Measurements from ENCODE around the gene CASKIN2.
A peak's percentile ranks its signal among the peaks of the same experiment; 100 is the strongest.
"Not testable (repeated sequence)": the region's sequence is repeated elsewhere in the genome, so short reads cannot be mapped to it uniquely, and the experiment has no call there.

Gene CASKIN2

DNA sequence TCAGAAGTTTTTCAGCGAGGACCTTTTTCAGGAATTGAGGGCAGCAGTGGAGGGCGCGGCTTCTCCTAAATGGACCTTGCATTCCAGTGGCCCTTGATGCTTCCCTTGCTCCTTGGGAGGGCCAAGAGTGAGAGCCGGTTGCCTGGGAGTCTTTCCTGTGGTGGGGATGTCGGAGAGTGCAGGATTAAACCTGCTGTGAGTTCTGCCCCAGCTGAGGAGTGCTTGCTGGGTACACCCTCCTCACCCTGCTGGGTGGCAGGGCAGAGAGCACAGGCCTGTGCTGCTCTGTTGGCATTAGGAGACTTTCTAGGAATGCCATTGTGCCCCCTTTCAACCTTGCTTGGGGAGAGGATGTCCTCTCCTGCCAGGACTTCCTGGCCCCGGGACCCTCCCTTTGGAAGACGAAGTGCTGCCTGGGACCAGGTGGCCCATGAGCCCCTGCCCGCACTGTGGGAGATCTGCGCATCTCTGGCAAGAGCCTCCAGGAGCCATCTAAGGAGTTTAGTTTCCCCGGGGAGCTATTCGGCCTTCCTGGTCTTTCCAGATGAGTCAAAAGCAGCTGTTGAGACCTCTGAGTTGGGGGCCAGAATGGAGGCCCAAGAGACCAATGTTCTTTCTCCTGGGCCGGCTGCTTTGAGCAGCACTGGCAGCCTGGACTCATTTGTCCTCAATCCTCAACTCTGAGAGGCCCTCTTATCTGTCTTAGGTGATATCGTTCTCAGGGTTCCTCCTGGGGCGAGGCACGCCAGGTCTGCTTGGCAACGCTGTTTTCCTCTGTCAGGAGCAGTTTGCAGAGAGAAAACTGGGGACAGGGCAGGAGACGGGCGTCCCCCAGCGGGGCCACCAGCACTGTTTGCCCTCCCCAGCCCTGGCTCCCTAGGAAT is 15.7 kb upstream of the CASKIN2 start:
- H3K27ac ChIP-seq (ENCODE audit: low read length), result no peak overlapping the region
- H3K9me3 ChIP-seq (ENCODE audit: control insufficient read depth, insufficient read depth, low read length), result no peaks in the 10 kb centered on the region
- H3K4me1 ChIP-seq (ENCODE audit: control insufficient read depth, insufficient read depth, low read length), result peaks cover 3% of the 10 kb centered on the region; the same call in 1 of the 2 replicates
- H3K36me3 ChIP-seq (ENCODE audit: control insufficient read depth, insufficient read depth, low read length), result no peaks in the 10 kb centered on the region; the same call in none of the 2 replicates
- WGBS (ENCODE audit: insufficient coverage, insufficient read length), result no CpG with 5 or more reads among the region's 19 CpGs
- no peak for DNase-seq (ENCODE audit: low read depth, low spot score)
- H3K4me3 ChIP-seq (ENCODE audit: low read length), result no peak overlapping the region
- H3K27me3 ChIP-seq (ENCODE audit: control insufficient read depth, insufficient read depth, low read length), result no peaks in the 10 kb centered on the region

DNA sequence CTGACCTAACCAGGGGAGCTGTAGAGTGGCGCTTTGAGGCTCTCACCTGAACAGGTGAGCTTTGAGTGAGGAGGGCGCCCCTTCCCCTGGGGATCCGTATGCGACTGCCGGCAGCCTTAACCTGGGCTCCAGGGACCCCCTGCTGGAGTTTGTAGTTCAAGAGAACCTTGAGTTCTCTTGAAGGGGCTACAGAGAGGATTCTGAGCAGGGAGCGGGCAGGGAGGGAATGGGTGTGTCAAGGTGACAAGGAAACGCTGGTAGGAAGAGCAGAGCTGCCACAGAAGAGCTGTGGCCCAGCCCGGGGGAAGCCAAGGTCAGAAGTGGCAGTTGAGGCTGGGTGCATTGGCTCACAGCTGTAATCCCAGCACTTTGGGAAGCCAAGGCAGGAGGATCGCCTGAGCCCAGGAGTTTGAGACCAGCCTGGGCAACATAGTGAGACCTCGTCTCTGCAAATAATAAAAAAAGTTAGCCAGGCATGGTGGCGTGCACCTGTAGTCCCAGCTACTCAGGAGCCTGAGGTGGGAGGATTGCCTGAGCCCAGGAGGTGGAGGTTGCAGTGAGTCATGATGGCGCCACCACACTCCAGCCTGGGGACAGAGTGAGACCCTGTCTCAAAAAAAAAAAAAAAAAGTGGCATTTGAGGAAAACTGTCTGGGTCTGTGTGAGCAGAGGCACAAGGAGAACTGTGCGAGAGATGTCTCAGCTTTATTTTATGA is 11.4 kb upstream of the CASKIN2 start:
- no peaks in the 10 kb centered on the region for H3K9me3 ChIP-seq (ENCODE audit: control insufficient read depth, insufficient read depth, low read length)
- peak overlapping the region; percentile 68; the same call in 1 of the 2 replicates for H3K4me3 ChIP-seq (ENCODE audit: low read length)
- no peak overlapping the region for H3K27ac ChIP-seq (ENCODE audit: low read length)
- H3K4me1 ChIP-seq (ENCODE audit: control insufficient read depth, insufficient read depth, low read length), result peaks cover 3% of the 10 kb centered on the region; the same call in 1 of the 2 replicates
- H3K27me3 ChIP-seq (ENCODE audit: control insufficient read depth, insufficient read depth, low read length), result no peaks in the 10 kb centered on the region
- no peak for DNase-seq (ENCODE audit: low read depth, low spot score)
- H3K36me3 ChIP-seq (ENCODE audit: control insufficient read depth, insufficient read depth, low read length), result peaks cover 8% of the 10 kb centered on the region; the same call in 1 of the 2 replicates
- WGBS (ENCODE audit: insufficient coverage, insufficient read length), result no CpG with 5 or more reads among the region's 13 CpGs

DNA sequence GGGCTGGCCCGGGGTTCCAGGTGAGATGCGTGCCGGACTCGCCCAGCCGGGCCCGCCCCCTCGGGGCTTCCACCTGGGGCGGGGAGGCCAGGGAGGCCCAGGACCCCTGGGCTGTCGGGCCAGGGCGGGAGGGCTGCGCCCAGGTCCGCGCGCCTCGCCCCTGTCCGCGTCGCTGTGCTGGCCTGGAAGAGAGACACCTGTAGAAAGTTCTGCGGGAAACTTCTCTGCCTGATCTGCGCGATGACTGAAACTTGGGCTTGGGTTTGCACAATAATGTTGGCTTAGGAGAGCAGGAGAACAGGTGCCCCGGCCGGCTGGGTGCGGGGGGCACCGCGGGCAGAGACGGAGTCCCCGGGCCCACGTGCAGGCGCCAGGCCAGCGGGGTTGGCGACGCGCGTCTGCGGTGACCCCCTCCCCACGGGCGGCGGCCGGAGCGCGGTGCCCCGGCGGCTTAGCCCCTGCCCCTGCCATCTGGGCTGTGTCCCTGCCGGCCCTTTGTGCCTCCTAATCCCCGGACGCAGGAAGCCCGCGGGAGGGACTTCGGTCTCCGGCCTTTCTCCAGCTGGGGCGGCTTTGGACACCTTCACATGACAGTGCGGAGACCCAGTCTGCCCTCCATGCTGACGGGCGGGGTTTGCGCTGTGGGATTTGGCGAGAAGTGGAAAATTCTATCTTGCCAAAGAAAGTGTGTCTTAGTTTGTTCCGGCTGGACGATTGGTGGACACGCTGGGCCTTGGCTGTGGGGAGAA is 10.6 kb upstream of the CASKIN2 start:
- WGBS (ENCODE audit: insufficient coverage, insufficient read length), result no CpG with 5 or more reads among the region's 60 CpGs
- H3K27me3 ChIP-seq (ENCODE audit: control insufficient read depth, insufficient read depth, low read length), result no peaks in the 10 kb centered on the region
- DNase-seq (ENCODE audit: low read depth, low spot score), result no peak
- H3K4me1 ChIP-seq (ENCODE audit: control insufficient read depth, insufficient read depth, low read length), result peaks cover 2% of the 10 kb centered on the region; the same call in 1 of the 2 replicates
- H3K27ac ChIP-seq (ENCODE audit: low read length), result no peak overlapping the region
- peak overlapping the region; percentile 68 for H3K4me3 ChIP-seq (ENCODE audit: low read length)
- no peaks in the 10 kb centered on the region for H3K9me3 ChIP-seq (ENCODE audit: control insufficient read depth, insufficient read depth, low read length)
- peaks cover 10% of the 10 kb centered on the region for H3K36me3 ChIP-seq (ENCODE audit: control insufficient read depth, insufficient read depth, low read length)

DNA sequence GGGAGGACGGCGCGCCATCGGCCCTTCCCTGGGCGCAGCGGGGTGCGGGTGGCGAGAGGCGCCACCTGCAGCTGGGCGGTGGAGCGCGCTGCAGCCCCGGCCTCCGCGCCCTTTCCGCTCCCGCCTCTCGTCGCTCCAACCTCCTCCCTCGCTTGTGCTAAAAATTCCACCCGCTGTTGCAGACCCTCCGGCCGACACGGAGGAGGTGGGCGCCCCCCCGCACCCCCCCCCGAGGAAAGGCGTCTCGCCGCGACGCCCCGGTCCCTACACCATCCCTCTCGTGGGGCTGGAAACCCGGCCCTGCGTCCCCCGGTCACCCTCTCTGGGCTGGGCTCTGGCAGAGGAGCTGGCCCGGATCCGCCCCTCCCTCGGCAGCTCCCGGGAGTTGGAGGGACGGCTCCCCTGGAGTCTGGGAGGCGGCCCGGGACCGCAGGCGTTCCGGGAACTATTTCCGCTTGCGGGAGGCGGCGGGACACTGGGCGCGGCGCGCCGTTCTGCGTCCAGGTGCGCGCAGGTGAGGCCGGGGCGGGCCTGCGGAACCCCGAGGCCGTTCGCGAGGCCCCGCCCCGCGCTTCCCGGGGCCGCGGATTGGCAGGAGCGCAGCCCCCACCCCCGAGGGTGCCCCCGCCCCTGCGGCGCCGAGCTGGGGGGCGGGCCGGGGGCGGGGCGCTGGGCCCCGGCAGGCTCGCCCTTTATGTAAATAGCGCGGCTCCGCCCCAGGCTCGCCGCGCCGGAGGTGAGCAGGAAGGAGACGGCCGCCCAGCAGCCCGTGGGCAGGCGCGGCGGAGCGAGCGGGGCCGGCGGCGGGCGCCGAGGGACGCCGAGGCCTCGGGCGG is 9.9 kb upstream of the CASKIN2 start, which contains the start of gene LLGL2:
LLGL2 (plus strand) TSS at position 728 of the 836 bp plus-strand sequence. CDS start 17,730 bp downstream, outside the sequence.
- no CpG with 5 or more reads among the region's 108 CpGs for WGBS (ENCODE audit: insufficient coverage, insufficient read length)
- H3K27ac ChIP-seq (ENCODE audit: low read length), result no peak within 1 kb of the TSS
- DNase-seq (ENCODE audit: low read depth, low spot score), result peak; percentile 73
- H3K9me3 ChIP-seq (ENCODE audit: control insufficient read depth, insufficient read depth, low read length), result no peaks in the 10 kb centered on the region
- H3K36me3 ChIP-seq (ENCODE audit: control insufficient read depth, insufficient read depth, low read length), result peaks cover 10% of the 10 kb centered on the region
- no peaks in the 10 kb centered on the region for H3K4me1 ChIP-seq (ENCODE audit: control insufficient read depth, insufficient read depth, low read length)
- peak within 1 kb of the TSS; percentile 73 for H3K4me3 ChIP-seq (ENCODE audit: low read length)
- no peaks in the 10 kb centered on the region for H3K27me3 ChIP-seq (ENCODE audit: control insufficient read depth, insufficient read depth, low read length)

DNA sequence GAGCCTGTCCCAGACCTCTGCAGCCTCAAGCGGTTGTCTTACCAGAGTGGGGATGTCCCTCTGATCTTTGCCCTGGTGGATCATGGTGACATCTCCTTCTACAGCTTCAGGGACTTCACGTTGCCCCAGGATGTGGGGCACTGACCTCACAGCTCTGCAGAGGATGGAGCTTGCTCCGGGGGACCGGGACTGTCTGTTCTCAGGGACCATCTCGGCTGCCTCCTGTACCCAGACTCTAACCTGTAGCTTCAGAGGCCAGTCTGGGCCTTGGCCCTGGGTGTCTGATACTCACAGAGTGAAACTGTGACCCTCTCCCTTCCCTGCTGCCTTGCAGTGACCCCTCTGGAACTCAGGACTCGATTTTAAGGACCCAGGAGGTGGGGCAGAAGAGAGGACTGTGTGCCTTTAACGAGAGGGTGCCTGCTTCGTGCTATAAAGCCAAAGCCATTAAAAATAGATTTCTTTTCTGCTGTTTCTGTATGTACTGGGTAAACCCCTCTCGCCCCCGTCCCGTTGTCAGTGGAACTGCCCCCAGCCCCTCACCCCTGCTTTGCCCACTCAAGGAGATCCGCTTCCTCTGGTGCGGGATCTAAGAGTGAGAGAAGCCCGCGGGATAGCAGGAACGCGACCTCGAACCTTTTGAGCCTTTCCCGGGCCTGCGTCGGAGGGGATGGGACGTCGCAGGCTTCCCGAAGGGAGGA is 9.1 kb upstream of the CASKIN2 start:
- no CpG with 5 or more reads among the region's 24 CpGs for WGBS (ENCODE audit: insufficient coverage, insufficient read length)
- peak overlapping the region; percentile 73; the same call in 1 of the 2 replicates for H3K4me3 ChIP-seq (ENCODE audit: low read length)
- peaks cover 10% of the 10 kb centered on the region for H3K36me3 ChIP-seq (ENCODE audit: control insufficient read depth, insufficient read depth, low read length)
- no peak overlapping the region for H3K27ac ChIP-seq (ENCODE audit: low read length)
- no peaks in the 10 kb centered on the region for H3K9me3 ChIP-seq (ENCODE audit: control insufficient read depth, insufficient read depth, low read length)
- H3K4me1 ChIP-seq (ENCODE audit: control insufficient read depth, insufficient read depth, low read length), result no peaks in the 10 kb centered on the region
- H3K27me3 ChIP-seq (ENCODE audit: control insufficient read depth, insufficient read depth, low read length), result no peaks in the 10 kb centered on the region
- no peak for DNase-seq (ENCODE audit: low read depth, low spot score)

DNA sequence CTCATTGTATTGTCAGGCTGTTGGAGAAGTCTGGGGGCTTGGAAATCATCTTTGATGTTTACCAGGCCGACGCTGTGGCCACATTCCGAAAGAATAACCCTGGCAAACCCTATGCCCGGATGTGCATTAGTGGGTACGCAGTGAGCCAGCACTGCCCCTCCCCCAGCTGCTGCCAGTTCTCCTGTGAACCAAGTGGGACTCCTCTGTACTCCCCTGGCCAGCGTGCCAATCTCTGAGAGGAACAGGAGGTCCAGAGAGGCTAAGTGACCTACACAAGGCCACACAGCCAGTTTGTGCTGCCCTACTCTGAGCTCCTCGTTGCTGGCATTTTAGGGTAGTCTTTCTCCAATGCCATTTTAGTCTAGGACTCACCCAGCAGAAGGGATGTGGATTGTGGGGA is 8.3 kb upstream of the CASKIN2 start:
- no CpG with 5 or more reads among the region's 7 CpGs for WGBS (ENCODE audit: insufficient coverage, insufficient read length)
- no peaks in the 10 kb centered on the region for H3K4me1 ChIP-seq (ENCODE audit: control insufficient read depth, insufficient read depth, low read length)
- DNase-seq (ENCODE audit: low read depth, low spot score), result no peak
- no peak overlapping the region for H3K4me3 ChIP-seq (ENCODE audit: low read length)
- H3K27me3 ChIP-seq (ENCODE audit: control insufficient read depth, insufficient read depth, low read length), result no peaks in the 10 kb centered on the region
- H3K36me3 ChIP-seq (ENCODE audit: control insufficient read depth, insufficient read depth, low read length), result peaks cover 13% of the 10 kb centered on the region
- H3K27ac ChIP-seq (ENCODE audit: low read length), result no peak overlapping the region
- no peaks in the 10 kb centered on the region for H3K9me3 ChIP-seq (ENCODE audit: control insufficient read depth, insufficient read depth, low read length)

DNA sequence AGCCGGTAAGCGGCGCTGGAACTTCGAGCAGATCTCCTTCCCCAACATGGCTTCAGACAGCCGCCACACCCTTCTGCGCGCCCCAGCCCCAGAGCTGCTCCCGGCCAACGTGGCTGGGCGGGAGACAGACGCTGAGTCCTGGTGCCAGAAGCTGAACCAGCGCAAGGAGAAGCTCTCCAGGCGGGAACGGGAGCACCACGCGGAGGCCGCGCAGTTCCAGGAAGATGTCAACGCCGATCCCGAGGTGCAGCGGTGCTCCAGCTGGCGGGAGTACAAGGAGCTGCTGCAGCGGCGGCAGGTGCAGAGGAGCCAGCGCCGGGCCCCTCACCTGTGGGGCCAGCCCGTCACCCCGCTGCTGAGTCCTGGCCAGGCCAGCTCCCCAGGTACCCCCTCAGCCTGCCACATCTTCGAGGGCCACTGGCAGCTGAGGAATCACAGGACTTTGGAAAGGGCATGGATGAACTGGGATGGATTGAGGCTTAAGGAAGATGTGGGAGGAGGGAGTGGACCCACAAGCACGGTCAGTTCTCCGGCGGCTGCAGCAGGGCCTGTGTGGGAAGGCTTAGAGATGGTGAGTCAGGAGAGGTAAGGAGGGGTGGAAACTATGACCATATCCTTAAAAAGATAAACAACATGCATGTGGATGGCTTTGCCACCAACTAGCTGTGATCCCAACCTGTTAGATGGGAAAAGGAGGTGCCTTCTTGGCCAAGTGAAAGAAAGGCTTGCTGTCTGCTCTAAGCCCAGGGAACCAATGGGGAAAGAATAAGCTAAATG is 6.8 kb upstream of the CASKIN2 start:
- H3K4me1 ChIP-seq (ENCODE audit: control insufficient read depth, insufficient read depth, low read length), result peaks cover 4% of the 10 kb centered on the region
- no peak for DNase-seq (ENCODE audit: low read depth, low spot score)

DNA sequence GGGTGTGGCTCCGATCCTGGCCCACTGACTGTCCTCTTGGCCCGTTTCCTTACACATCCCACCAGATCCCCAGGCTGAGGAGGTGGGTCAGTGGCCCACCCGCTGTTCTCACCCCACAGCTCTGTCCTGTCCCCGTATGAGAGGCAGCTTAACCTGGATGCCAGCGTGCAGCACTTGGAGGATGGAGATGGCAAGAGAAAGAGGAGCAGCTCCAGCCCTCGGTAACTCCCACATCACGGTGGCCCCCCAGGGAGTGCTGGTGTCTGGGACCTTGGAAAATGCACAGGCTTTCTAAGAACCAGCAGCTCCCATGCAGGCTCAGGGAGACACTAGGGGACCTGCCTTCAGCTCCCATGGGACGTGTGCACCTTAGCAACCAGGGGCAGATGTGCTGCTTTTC is 6.0 kb upstream of the CASKIN2 start:
- Histone ChIP-seq H3K27ac (ENCODE audit: low read length) (no peak overlapping the region), H3K36me3 (ENCODE audit: control insufficient read depth, insufficient read depth, low read length) (peaks cover 13% of the 10 kb centered on the region), H3K27me3 (ENCODE audit: control insufficient read depth, insufficient read depth, low read length) (no peaks in the 10 kb centered on the region), H3K4me3 (ENCODE audit: low read length) (no peak overlapping the region), H3K4me1 (ENCODE audit: control insufficient read depth, insufficient read depth, low read length) (peaks cover 4% of the 10 kb centered on the region), H3K9me3 (ENCODE audit: control insufficient read depth, insufficient read depth, low read length) (no peaks in the 10 kb centered on the region)
- WGBS (ENCODE audit: insufficient coverage, insufficient read length), result no CpG with 5 or more reads among the region's 8 CpGs
- DNase-seq (ENCODE audit: low read depth, low spot score), result no peak

More for the DNA sequence above, 6.8 kb upstream of the CASKIN2 start:
- WGBS (ENCODE audit: insufficient coverage, insufficient read length), result no CpG with 5 or more reads among the region's 33 CpGs
- Histone ChIP-seq H3K9me3 (ENCODE audit: control insufficient read depth, insufficient read depth, low read length) (no peaks in the 10 kb centered on the region), H3K36me3 (ENCODE audit: control insufficient read depth, insufficient read depth, low read length) (peaks cover 13% of the 10 kb centered on the region), H3K27ac (ENCODE audit: low read length) (no peak overlapping the region), H3K4me3 (ENCODE audit: low read length) (no peak overlapping the region), H3K27me3 (ENCODE audit: control insufficient read depth, insufficient read depth, low read length) (no peaks in the 10 kb centered on the region)

DNA sequence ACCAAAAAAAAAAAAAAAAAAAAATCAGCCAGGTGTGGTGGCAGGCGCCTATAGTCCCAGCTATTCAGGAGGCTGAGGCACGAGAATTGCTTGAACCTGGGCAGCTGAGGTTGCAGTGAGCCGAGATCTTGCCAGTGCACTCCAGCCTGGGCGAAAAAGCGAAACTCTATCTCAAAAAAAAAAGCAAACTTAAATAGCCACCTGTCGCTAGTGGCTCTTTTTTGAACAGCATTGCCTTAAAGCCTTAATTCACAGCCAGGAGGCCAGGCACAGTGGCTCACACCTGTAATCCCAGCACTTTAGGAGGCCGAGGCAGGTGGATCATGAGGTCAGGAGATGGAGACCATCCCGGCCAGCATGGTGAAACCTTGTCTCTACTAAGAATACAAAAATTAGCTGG is 5.1 kb upstream of the CASKIN2 start:
- H3K4me1 ChIP-seq (ENCODE audit: control insufficient read depth, insufficient read depth, low read length); DNase-seq (ENCODE audit: low read depth, low spot score); H3K27ac ChIP-seq (ENCODE audit: low read length); H3K9me3 ChIP-seq (ENCODE audit: control insufficient read depth, insufficient read depth, low read length); H3K27me3 ChIP-seq (ENCODE audit: control insufficient read depth, insufficient read depth, low read length); H3K4me3 ChIP-seq (ENCODE audit: low read length): not testable (repeated sequence)
- WGBS (ENCODE audit: insufficient coverage, insufficient read length), result no CpG with 5 or more reads among the region's 8 CpGs
- H3K36me3 ChIP-seq (ENCODE audit: control insufficient read depth, insufficient read depth, low read length), result peaks cover 13% of the 10 kb centered on the region

Measured in iPS DF 6.9 (cell line).